Muscle layer of colon (tissue), 2 donors: ENCODE measurements around the gene CFAP92.
A peak's percentile ranks its signal among the peaks of the same experiment; 100 is the strongest.

Source experiments
- H3K27ac ChIP-seq: one replicate; pipeline ENCODE4 v1.7.0; 2013; ENCODE audit warnings: low read depth, mild to moderate bottlenecking, low read length, moderate library complexity
- H3K27me3 ChIP-seq, 2 donors: one replicate each; pipeline ENCODE4 v1.7.0; 2013; ENCODE audit warnings: low read length in 2 of 2, mild to moderate bottlenecking in 2 of 2; ENCODE audit not compliant: insufficient read depth in 2 of 2, control insufficient read depth in 1 of 2
- H3K36me3 ChIP-seq: one replicate; pipeline ENCODE4 v1.7.0; 2013; ENCODE audit warnings: mild to moderate bottlenecking, low read length; ENCODE audit not compliant: insufficient read depth
- H3K4me1 ChIP-seq: one replicate; pipeline ENCODE4 v1.7.0; 2013; ENCODE audit warnings: mild to moderate bottlenecking, low read length; ENCODE audit not compliant: insufficient read depth
- H3K4me3 ChIP-seq, 2 donors: one replicate each; pipeline ENCODE4 v1.7.0; 2013; ENCODE audit warnings: low read length in 2 of 2, low read depth in 1 of 2, mild to moderate bottlenecking in 1 of 2, moderate library complexity in 1 of 2
- H3K9ac ChIP-seq: one replicate; pipeline ENCODE4 v1.7.0; 2013; ENCODE audit warnings: low read length
- H3K9me3 ChIP-seq: one replicate; pipeline ENCODE4 v1.7.0; 2013; ENCODE audit warnings: mild to moderate bottlenecking, low read length
- donor health status: abdominal sarcoma.
- donor health status: Adenocarcinoma of cecum.

The CFAP92 gene

GRCh38 chr3:128993461-128994172 lies at the start of gene CFAP92:
TSS of gene CFAP92 (minus strand) at chr3:128994076. CDS start at chr3:128993304, 772 bp downstream.
- no peaks in the 10 kb centered on the region for H3K27me3 ChIP-seq
- H3K4me3 ChIP-seq, result peak within 1 kb of the TSS; percentile 44 to 57
- no peaks in the 10 kb centered on the region for H3K9me3 ChIP-seq
- no peak within 1 kb of the TSS for H3K9ac ChIP-seq
- H3K36me3 ChIP-seq, result no peaks in the 10 kb centered on the region
- peaks cover 4% of the 10 kb centered on the region for H3K4me1 ChIP-seq
- H3K27ac ChIP-seq, result no peak within 1 kb of the TSS

GRCh38 chr3:129040579-129041300 lies 46.9 kb upstream of the CFAP92 start:
- no peak overlapping the region for H3K4me3 ChIP-seq
- peaks cover 6% of the 10 kb centered on the region for H3K4me1 ChIP-seq
- H3K9ac ChIP-seq, result no peak overlapping the region
- no peaks in the 10 kb centered on the region for H3K36me3 ChIP-seq
- H3K27ac ChIP-seq, result no peak overlapping the region
- H3K27me3 ChIP-seq, result peaks cover 0 to 11% of the 10 kb centered on the region in 2 donors
- H3K9me3 ChIP-seq, result no peaks in the 10 kb centered on the region

- peaks cover 0 to 5% of the 10 kb centered on the region in 2 donors for H3K27me3 ChIP-seq
- no peak overlapping the region for H3K9ac ChIP-seq
- no peak overlapping the region for H3K4me3 ChIP-seq
- H3K27ac ChIP-seq, result no peak overlapping the region
- H3K36me3 ChIP-seq, result no peaks in the 10 kb centered on the region
- H3K9me3 ChIP-seq, result no peaks in the 10 kb centered on the region
- H3K4me1 ChIP-seq, result peaks cover 9% of the 10 kb centered on the region
Measured at GRCh38 chr3:129040039-129040336, 46.1 kb upstream of the CFAP92 start.

GRCh38 chr3:129039271-129040038 lies 45.6 kb upstream of the CFAP92 start:
- H3K9ac ChIP-seq, result no peak overlapping the region
- H3K27me3 ChIP-seq, result peaks cover 0 to 3% of the 10 kb centered on the region in 2 donors
- no peaks in the 10 kb centered on the region for H3K36me3 ChIP-seq
- H3K27ac ChIP-seq, result no peak overlapping the region
- H3K4me1 ChIP-seq, result peaks cover 9% of the 10 kb centered on the region
- no peak overlapping the region for H3K4me3 ChIP-seq
- H3K9me3 ChIP-seq, result no peaks in the 10 kb centered on the region

- no peak overlapping the region for H3K27ac ChIP-seq
- no peak overlapping the region for H3K4me3 ChIP-seq
- no peaks in the 10 kb centered on the region for H3K36me3 ChIP-seq
- no peak overlapping the region for H3K9ac ChIP-seq
- H3K4me1 ChIP-seq, result peaks cover 9% of the 10 kb centered on the region
- H3K27me3 ChIP-seq, result no peaks in the 10 kb centered on the region
- no peaks in the 10 kb centered on the region for H3K9me3 ChIP-seq
Measured at GRCh38 chr3:129038121-129038855, 44.4 kb upstream of the CFAP92 start.

GRCh38 chr3:129037093-129037419 lies 43.2 kb upstream of the CFAP92 start:
- Histone ChIP-seq H3K27ac (no peak overlapping the region), H3K27me3 (no peaks in the 10 kb centered on the region), H3K4me1 (peaks cover 9% of the 10 kb centered on the region), H3K9me3 (no peaks in the 10 kb centered on the region), H3K4me3 (no peak overlapping the region), H3K9ac (no peak overlapping the region), H3K36me3 (no peaks in the 10 kb centered on the region)

GRCh38 chr3:129036222-129037092 lies 42.6 kb upstream of the CFAP92 start:
- Histone ChIP-seq H3K9ac (no peak overlapping the region), H3K4me1 (peaks cover 9% of the 10 kb centered on the region), H3K27ac (no peak overlapping the region), H3K27me3 (no peaks in the 10 kb centered on the region), H3K9me3 (no peaks in the 10 kb centered on the region), H3K36me3 (no peaks in the 10 kb centered on the region), H3K4me3 (no peak overlapping the region)

GRCh38 chr3:129035360-129036221 lies 41.7 kb upstream of the CFAP92 start:
- Histone ChIP-seq H3K27me3 (no peaks in the 10 kb centered on the region), H3K9me3 (no peaks in the 10 kb centered on the region), H3K9ac (no peak overlapping the region), H3K36me3 (no peaks in the 10 kb centered on the region), H3K4me3 (no peak overlapping the region), H3K4me1 (peaks cover 9% of the 10 kb centered on the region), H3K27ac (no peak overlapping the region)

GRCh38 chr3:129034642-129035041 lies 40.8 kb upstream of the CFAP92 start:
- Histone ChIP-seq H3K27me3 (no peaks in the 10 kb centered on the region), H3K36me3 (no peaks in the 10 kb centered on the region), H3K27ac (no peak overlapping the region), H3K9ac (no peak overlapping the region), H3K9me3 (no peaks in the 10 kb centered on the region), H3K4me3 (no peak overlapping the region), H3K4me1 (peaks cover 9% of the 10 kb centered on the region)
